Erythroblast (primary cell): ENCODE data around the gene CCDC30.

ENCODE experiments used
- GATA1 ChIP-seq: IDR thresholded peaks from 2 replicates; pipeline ENCODE4 v1.6.1; 2011; ENCODE audit warnings: low read depth, mild to moderate bottlenecking, control low read depth, low read length, moderate library complexity
- POLR2A ChIP-seq: IDR thresholded peaks from 2 replicates; pipeline ENCODE4 v1.6.1; 2011; ENCODE audit warnings: mild to moderate bottlenecking, low read length

DNA sequence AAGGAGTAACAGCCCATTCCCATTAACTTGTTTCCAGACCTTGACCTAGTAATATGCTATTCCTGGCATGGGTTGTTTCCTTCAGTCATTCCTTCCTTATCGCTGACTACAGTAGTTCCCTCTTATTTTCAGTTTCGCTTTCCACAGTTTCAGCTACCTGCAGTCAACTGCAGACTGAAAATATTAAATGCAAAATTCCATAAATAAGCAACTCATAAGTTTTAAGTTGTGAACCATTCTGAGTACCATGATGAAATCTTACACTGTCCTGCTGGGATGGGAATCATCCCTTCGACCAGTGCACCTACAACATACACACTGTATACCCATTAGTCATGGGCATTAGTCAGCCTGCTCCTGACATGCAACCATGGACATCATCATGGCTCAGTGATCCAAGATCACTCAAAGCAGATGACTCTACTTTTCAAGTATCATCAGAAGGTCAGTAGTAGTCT lies 66.7 kb downstream of the CCDC30 start:
- TF ChIP-seq POLR2A (no peak), GATA1 (no peak)
